ENCODE data around the gene N4BP3. TPM values are rescaled to one million over a fixed set of nuclear protein-coding genes. Genes with fewer than 3 reads are reported as not detected.

The N4BP3 gene
- total RNA-seq, 1 donor from 2014 or later, result 4.5 TPM

- no peak for TF ChIP-seq CTCF (IDR thresholded peaks at IDR 0.05; ENCODE audit: insufficient read depth, low read length, severe bottlenecking)
- no peak for DNase-seq (ENCODE audit: low read depth)
- peaks cover 3% of the 10 kb centered on the region for H3K27me3 ChIP-seq (ENCODE audit: control insufficient read depth, insufficient read depth, low read length)
- no peak overlapping the region for H3K4me3 ChIP-seq (ENCODE audit: low read depth, low read length)
- no peak for FAIRE-seq
- no peaks in the 10 kb centered on the region for H3K36me3 ChIP-seq (ENCODE audit: control insufficient read depth, insufficient read depth, low read length)
Measured at GRCh38 chr5:178116143-178116885, 3.0 kb downstream of the N4BP3 start.

GRCh38 chr5:178117923-178118701 is 4.8 kb downstream of the N4BP3 start:
- H3K4me3 ChIP-seq (ENCODE audit: low read depth, low read length), result no peak overlapping the region
- H3K27me3 ChIP-seq (ENCODE audit: control insufficient read depth, insufficient read depth, low read length), result peaks cover 3% of the 10 kb centered on the region
- no peak for TF ChIP-seq CTCF (IDR thresholded peaks at IDR 0.05; ENCODE audit: insufficient read depth, low read length, severe bottlenecking)
- no peaks in the 10 kb centered on the region for H3K36me3 ChIP-seq (ENCODE audit: control insufficient read depth, insufficient read depth, low read length)
- DNase-seq (ENCODE audit: low read depth) (no peak), FAIRE-seq (no peak)

GRCh38 chr5:178119915-178120606 is 6.7 kb downstream of the N4BP3 start:
- no peak for TF ChIP-seq CTCF (IDR thresholded peaks at IDR 0.05; ENCODE audit: insufficient read depth, low read length, severe bottlenecking)
- FAIRE-seq, result no peak
- Histone ChIP-seq H3K27me3 (ENCODE audit: control insufficient read depth, insufficient read depth, low read length) (peaks cover 3% of the 10 kb centered on the region), H3K36me3 (ENCODE audit: control insufficient read depth, insufficient read depth, low read length) (no peaks in the 10 kb centered on the region), H3K4me3 (ENCODE audit: low read depth, low read length) (no peak overlapping the region)
- DNase-seq (ENCODE audit: low read depth), result no peak

GRCh38 chr5:178120607-178121357 is 7.5 kb downstream of the N4BP3 start:
- Histone ChIP-seq H3K36me3 (ENCODE audit: control insufficient read depth, insufficient read depth, low read length) (no peaks in the 10 kb centered on the region), H3K4me3 (ENCODE audit: low read depth, low read length) (no peak overlapping the region), H3K27me3 (ENCODE audit: control insufficient read depth, insufficient read depth, low read length) (peaks cover 3% of the 10 kb centered on the region)
- FAIRE-seq (peak; percentile 47), DNase-seq (ENCODE audit: low read depth) (peak; percentile 50)
- TF ChIP-seq CTCF (IDR thresholded peaks at IDR 0.05; ENCODE audit: insufficient read depth, low read length, severe bottlenecking), result peak; percentile 80

- no peak for TF ChIP-seq CTCF (IDR thresholded peaks at IDR 0.05; ENCODE audit: insufficient read depth, low read length, severe bottlenecking)
- Histone ChIP-seq H3K36me3 (ENCODE audit: control insufficient read depth, insufficient read depth, low read length) (no peaks in the 10 kb centered on the region), H3K4me3 (ENCODE audit: low read depth, low read length) (no peak overlapping the region), H3K27me3 (ENCODE audit: control insufficient read depth, insufficient read depth, low read length) (no peaks in the 10 kb centered on the region)
- FAIRE-seq, result no peak
- no peak for DNase-seq (ENCODE audit: low read depth)
Measured at GRCh38 chr5:178121391-178122276, 8.3 kb downstream of the N4BP3 start.
